ENCODE measurements around the gene BDH1. TPM values are rescaled to one million over a fixed set of nuclear protein-coding genes. Genes with fewer than 3 reads are reported as not detected.
A peak's percentile ranks its signal among the peaks of the same experiment; 100 is the strongest.

Gene BDH1
- total RNA-seq, 1 donor from 2014 or later, result 7.2 TPM

- no peak overlapping the region for H3K4me3 ChIP-seq (ENCODE audit: low read depth, low read length)
- TF ChIP-seq CTCF (conservative IDR thresholded peaks at IDR 0.05; ENCODE audit: low read depth, low read length), result no peak
- no peak for DNase-seq (ENCODE audit: low read depth)
Observed at GRCh38 chr3:197539651-197540051, 16.1 kb downstream of the BDH1 start.

- DNase-seq (ENCODE audit: low read depth), result no peak
- no peak for TF ChIP-seq CTCF (conservative IDR thresholded peaks at IDR 0.05; ENCODE audit: low read depth, low read length)
Observed at GRCh38 chr3:197533927-197534725, 21.6 kb downstream of the BDH1 start.

GRCh38 chr3:197533396-197533795, 22.4 kb downstream of the BDH1 start:
- no peak for TF ChIP-seq CTCF (conservative IDR thresholded peaks at IDR 0.05; ENCODE audit: low read depth, low read length)
- DNase-seq (ENCODE audit: low read depth), result no peak
- H3K4me3 ChIP-seq (ENCODE audit: low read depth, low read length), result no peak overlapping the region

More at GRCh38 chr3:197533927-197534725, 21.6 kb downstream of the BDH1 start:
- H3K4me3 ChIP-seq (ENCODE audit: low read depth, low read length), result no peak overlapping the region

DNA sequence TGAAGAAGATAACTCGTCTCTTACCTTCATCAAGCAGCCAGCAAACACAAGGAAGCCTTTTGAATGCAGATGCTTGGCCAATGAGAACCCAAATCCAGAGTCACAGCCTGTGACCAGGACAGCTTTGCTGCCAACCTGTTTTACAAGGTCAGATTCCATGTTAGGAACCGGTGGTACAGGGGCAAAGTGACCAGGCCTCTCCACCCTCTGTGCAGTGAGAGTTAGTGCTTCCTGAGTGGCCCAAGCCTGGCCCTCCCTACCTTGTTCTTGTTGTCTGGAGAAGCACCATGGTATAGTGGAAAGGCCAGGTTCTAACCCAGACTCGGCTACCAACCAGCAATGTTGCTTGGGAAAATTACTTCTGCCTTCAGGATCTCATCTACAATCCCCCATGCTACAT, 23.4 kb downstream of the BDH1 start:
- no peak overlapping the region for H3K4me3 ChIP-seq (ENCODE audit: low read depth, low read length)
- TF ChIP-seq CTCF (conservative IDR thresholded peaks at IDR 0.05; ENCODE audit: low read depth, low read length), result no peak
- DNase-seq (ENCODE audit: low read depth), result no peak

DNA sequence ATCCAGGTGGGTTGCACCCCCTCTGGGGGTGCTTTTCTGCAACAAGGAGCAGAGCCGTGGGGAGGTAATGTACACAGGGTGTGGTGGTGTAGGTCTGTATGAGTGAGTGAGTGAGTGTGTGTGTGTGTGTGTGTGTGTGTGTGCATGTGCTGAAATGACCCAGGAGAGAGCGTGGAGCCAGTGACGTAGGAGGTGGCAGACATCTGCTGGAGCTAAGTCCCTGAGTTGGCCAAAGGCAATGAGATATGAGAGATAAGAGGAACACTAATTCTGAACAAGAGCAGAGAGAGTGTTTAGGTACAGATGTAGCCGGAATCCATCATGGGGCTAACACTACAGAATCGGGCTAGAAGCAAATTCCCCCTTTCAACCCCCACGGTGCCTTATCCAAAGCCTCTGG, 27.6 kb downstream of the BDH1 start:
- TF ChIP-seq CTCF (conservative IDR thresholded peaks at IDR 0.05; ENCODE audit: low read depth, low read length), result no peak
- H3K4me3 ChIP-seq (ENCODE audit: low read depth, low read length), result no peak overlapping the region
- DNase-seq (ENCODE audit: low read depth), result no peak

- TF ChIP-seq CTCF (conservative IDR thresholded peaks at IDR 0.05; ENCODE audit: low read depth, low read length), result no peak
- DNase-seq (ENCODE audit: low read depth), result no peak
- H3K4me3 ChIP-seq (ENCODE audit: low read depth, low read length), result no peak overlapping the region
Observed at GRCh38 chr3:197527569-197527968, 28.2 kb downstream of the BDH1 start.

DNA sequence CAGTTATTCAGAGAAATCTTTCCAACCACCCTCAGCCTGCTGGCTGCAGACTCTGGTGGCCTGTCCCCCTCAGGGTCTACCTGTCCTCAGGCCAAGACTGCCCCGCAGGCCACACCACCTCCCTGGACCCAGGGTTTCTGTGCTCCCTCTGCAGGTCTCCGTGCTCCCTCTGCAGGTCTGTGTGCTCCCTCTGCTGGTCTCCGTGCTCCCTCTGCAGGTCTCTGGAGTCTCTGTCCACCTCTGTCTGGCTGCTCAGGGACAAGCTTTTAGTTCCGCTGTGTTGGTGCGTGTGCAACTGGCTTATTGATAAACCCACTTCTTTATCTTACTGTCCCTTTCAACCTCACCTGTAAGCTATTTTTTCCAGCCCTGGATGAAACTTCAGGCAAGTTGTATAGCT, 30.1 kb downstream of the BDH1 start:
- H3K4me3 ChIP-seq (ENCODE audit: low read depth, low read length), result no peak overlapping the region
- peak; percentile 46 for TF ChIP-seq CTCF (conservative IDR thresholded peaks at IDR 0.05; ENCODE audit: low read depth, low read length)
- DNase-seq (ENCODE audit: low read depth), result no peak

Measured in epithelial cell of proximal tubule (primary cell).